GM12873 (cell line): Measurements from ENCODE around the gene C1orf141.

Source experiments
- CTCF ChIP-seq: IDR thresholded peaks from 2 replicates; pipeline ENCODE4 v1.5.1; 2012; ENCODE audit warnings: low read depth, mild to moderate bottlenecking, moderate library complexity, low read length, control low read depth; ENCODE audit not compliant: insufficient read depth; ENCODE audit errors: missing control alignments

C1orf141 gene

GRCh38 chr1:67110352-67110751, 24.4 kb downstream of the C1orf141 start:
- no peak for TF ChIP-seq CTCF

DNA sequence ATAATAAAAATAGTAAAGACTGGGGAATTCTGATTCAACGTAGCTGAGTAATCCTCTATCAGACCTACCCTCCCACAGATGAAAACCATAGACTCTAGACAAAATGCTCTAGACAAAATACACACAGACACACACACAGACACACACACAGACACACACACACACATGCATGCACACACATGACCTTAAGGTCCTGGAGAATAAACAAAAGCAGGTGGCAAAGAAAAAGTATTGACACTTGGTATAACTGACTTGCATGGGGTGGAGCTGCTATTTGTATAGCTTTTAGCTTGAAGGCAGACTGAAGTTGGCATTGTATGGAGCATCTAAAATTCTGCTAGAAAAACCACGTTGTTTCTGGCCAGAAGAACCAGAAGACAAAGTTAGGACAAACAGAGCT, 29.3 kb downstream of the C1orf141 start:
- TF ChIP-seq CTCF, result no peak

- no peak for TF ChIP-seq CTCF
Measured at GRCh38 chr1:67103548-67103947, 31.2 kb downstream of the C1orf141 start.

GRCh38 chr1:67100833-67101232, 33.9 kb downstream of the C1orf141 start:
- TF ChIP-seq CTCF, result no peak

GRCh38 chr1:67097305-67097704, 37.5 kb downstream of the C1orf141 start:
- TF ChIP-seq CTCF, result no peak

DNA sequence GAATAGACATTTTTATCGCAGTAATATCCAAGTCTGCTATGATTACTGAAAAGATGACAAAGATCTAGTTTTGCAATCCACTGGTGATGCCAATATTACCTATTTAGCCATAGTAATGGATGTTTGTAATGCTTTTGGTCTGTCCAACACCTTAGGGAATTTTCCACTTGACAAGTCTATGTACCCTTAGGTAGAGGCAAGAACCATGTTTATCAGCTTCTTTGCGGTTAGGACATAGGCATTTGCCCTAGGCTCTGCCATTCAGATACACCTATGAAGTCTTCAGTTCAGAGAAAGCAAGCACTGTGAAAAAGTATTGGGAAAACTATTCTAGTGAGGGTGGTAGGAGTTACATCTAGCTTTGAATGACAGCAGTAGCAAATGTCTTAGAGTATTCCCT, 40.6 kb downstream of the C1orf141 start:
- no peak for TF ChIP-seq CTCF

DNA sequence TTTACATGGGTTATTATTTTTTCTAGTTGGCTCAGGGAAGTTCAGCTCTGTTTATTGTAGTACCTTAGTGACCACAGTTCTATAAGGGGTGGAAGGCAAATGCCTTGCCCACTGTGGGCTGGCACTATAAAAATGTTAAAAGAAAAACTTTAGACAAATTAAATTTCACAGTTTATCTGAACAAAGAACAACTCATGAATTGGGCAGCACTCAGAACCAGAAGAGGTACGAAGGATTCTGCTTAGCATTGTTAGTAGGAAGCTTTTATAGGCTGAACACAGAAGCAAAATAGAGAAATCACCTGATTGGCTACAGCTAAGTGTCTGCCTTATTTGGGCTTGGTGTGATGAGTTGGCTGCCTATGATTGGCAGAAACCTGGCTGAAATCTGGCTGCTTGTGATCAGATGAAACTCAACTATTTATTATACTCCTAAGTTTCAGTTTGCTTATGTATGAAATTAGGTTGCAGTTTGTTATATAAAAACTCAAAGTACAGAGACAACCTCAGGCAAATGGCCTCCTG, 45.0 kb downstream of the C1orf141 start:
- no peak for TF ChIP-seq CTCF
